Activated gamma-delta T cell treated with Interleukin-2 at 50 U/mL for 16 hours (primary cell): Measurements from ENCODE around the gene MAP3K8.
"Not testable (repeated sequence)": the region's sequence is repeated elsewhere in the genome, so short reads cannot be mapped to it uniquely, and the experiment has no call there.

Experiments used
- DNase-seq: peaks from one replicate; pipeline ENCODE4 v3.0.0-alpha.2; 2020

Gene MAP3K8

GRCh38 chr10:30423655-30424275 is 10.2 kb upstream of the MAP3K8 start:
- not testable (repeated sequence) for DNase-seq

DNA sequence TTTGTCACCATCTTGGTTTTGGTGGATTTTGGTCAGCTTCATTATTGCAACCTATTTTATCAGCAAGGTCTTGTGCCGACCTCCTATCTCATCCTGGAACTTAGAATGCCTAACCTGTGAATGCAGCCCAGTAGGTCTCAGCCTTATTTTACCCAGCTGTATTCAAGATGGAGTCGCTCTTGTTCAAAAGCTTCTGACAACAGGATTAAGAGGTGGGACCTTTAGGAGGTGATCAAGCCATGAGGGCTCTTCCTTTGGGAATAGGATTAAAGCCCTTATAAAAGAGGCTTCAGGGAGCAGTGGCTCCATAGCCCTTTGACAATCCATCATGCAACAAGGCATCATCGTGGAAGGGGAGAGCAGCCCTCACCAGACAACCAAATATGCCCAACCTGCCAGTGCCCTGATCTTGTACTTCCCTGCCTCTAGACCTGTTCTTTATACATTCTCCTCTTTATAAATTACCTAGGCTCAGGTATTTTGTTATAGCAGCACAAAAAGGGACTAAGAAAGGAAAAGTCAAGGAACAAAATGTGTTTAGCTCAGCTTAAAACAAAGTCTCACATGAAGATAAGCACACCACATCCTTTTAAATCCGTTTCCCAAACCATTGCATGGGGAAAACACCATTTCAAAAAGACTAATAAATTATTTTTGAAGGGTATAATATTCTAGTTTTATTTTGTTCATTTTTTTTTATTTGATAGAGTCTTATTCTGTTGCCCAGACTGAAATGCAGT is 8.5 kb upstream of the MAP3K8 start:
- DNase-seq, result no peak

DNA sequence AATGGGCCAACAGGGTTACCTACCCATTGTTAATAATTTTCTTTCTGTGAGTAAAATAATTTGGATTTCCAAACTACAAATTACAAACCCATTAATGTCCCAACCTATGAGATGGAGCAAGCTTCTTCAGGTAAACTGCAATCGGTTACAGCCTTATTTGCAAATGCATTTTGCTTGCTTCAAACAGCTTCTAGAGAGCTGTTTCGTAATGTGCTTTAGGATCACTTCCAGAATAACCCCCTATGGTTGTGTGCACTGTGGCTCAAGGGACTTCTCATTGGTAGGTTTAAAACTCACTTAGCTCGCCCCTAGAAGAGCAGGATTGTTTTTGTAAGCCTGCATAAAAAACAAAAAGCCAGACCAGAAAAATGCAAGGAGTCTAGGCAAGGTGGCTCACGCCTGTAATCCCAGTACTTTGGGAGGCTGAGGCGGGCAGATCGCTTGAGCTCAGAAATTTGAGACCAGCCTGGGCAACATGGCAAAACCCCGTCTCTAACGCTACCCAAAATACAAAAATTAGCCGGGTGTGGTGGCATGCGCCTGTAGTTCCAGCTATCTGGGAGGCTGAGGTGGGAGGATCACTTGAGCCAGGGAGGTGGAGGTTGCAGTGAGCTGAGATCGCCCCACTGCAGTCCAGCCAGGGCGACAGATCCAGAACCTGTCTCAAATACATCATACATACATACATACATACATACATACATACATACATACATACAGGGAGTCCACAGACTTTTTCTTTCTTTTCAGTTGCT is 3.3 kb upstream of the MAP3K8 start:
- DNase-seq, result no peak

GRCh38 chr10:30431435-30431911 is 2.5 kb upstream of the MAP3K8 start:
- DNase-seq, result no peak

DNA sequence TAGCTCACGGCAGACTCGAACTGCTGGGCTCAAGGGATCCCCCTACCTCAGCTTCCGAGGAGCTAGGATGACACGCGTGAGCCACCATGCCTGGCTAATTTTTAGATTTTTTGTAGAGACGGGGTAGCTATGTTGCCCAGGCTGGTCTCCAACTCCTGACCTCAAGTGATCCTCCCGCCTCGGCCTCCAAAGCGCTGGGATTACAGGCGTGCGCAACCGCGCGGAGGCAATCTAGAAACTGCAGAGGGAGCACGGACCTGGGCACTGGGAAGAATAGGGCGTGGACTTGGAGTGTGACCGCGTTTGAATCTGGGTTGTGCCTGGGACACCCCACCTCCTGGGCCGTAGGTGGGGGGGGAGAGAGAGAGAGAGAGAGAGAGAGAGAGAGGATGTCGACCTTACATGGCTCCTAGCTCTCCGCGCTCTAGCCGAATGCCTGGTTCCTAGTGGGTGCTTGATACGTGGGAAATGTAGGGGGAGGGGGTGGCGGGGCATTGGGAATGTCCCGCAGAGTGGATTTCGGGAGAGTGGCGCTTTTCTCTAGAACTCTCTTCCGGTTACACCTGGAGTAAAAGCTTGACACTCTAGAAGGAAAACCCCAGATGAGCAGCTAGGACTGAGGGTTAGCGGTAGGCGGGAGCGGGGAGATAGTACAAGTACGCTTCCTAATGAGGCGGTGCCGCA is 1.2 kb upstream of the MAP3K8 start:
- DNase-seq, result no peak

DNA sequence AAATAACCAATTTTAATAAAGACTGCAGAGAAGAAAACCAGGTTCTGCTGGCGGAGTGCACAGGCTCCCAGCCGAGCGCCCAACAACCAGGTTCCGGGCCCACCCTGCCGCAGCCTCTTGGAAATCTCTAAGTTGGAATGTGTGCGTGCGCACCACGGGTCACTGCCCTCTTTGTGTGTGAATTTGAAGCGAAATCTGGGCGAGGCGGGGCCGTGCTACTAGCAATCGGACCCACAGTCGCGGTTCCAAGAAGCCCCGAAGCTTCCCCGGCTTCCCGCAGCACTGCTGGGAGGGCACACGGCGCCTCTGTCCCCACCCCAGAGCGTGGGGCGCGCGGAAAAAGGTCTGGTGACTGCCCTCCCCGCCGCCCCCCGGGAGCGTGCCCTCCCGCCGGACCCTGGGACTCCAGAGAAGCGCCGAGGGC is 666 bp upstream of the MAP3K8 start:
- DNase-seq, result peak; percentile 25

DNA sequence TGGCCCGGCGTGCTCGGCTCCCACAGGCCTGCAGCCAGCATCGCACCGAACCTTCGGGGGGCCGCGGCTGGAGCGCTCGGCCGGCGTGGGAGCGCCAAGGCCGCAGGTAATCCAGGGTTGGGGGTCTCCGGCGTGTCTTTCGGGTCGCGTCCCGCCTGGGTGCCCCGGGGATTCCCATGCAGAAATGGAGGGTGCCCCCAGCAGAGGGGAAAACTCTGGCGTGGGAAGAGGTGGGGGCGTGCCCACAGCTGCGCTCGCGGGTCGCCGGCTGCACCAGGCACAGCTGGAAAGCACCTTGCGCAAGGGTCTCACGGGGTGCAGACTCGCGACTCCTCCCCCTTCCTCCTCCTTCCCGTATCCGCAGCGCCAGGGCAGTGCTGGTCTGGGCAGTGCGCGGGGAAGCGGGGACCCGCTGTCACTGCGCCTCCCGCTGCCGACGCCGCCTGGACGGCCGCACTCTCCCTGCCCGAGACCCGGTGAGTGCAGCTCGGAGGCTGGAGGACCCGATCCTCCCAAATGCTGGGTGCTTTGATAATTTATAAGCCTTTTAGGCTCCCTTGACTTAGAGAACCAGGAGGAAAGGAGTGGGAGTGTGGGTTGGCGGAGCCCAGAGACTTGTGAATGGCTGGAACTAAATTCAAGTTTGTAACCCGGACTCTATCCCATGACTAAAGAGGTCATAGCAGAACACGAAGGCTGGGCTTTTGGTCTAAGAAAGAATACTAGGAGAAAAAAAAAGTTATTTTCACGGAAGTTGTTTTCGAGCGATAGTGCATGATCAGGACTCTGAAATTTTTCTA is 489 bp downstream of the MAP3K8 start:
- peak; percentile 53 for DNase-seq

GRCh38 chr10:30435073-30435422 is 1.1 kb downstream of the MAP3K8 start:
- DNase-seq, result no peak

GRCh38 chr10:30435499-30436167 is 1.6 kb downstream of the MAP3K8 start:
- not testable (repeated sequence) for DNase-seq

- DNase-seq, result no peak
Observed at GRCh38 chr10:30436191-30436611, 2.2 kb downstream of the MAP3K8 start.

DNA sequence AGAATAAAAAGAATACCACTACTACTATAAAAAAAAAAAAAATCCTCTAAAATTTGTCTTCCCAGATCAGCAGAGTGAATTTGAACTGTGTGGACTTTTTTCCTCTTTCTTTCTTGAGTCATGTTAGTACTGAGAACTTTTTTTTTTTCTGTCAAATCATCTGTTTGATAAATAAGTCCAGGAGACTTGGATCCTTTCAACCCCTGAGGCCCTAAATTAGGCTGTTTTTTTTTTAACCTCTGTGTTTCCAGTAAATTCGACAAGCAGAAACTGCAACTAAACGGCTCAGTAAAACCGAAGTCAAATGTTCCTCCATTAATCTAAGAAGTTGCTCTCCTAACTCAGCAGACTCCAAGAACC is 2.7 kb downstream of the MAP3K8 start:
- DNase-seq, result no peak

DNA sequence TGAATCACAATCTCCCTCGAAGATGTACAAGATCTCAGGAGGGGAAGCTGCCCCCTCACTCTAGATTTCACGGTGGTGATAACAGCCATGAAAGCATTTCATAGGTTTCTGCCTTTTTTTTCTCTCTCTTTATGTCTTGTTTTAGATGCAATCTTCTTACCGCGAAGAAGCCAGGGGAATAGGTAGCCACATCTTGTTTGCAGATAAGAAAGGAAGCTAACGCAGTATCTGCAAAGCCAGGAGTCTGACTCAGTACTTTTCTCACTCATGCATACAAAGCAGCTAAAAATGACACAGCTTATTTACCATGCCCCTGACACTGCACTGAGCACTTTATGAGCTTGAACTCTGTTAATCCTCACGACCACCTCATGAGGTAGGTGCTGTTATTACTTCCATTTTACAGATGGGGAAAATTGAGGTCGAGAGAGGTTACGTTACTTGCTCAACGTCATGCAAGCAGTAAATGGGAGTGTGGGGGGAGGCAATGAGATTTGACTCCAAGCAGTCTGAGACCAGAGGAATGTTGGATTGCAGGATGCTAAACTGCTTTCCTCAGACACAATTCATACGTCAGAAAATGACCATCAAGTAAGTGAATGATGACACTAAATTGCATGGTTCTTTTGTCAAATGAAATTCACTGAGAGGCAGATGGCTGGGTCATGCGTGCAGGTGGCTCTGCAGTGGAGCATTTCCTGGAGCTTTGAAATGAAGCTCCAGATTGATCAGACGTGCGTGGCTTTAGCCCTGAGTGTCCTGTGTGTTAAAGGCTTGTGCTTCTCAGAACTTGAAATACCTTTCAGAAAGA is 3.3 kb downstream of the MAP3K8 start:
- peak; percentile 11 for DNase-seq

DNA sequence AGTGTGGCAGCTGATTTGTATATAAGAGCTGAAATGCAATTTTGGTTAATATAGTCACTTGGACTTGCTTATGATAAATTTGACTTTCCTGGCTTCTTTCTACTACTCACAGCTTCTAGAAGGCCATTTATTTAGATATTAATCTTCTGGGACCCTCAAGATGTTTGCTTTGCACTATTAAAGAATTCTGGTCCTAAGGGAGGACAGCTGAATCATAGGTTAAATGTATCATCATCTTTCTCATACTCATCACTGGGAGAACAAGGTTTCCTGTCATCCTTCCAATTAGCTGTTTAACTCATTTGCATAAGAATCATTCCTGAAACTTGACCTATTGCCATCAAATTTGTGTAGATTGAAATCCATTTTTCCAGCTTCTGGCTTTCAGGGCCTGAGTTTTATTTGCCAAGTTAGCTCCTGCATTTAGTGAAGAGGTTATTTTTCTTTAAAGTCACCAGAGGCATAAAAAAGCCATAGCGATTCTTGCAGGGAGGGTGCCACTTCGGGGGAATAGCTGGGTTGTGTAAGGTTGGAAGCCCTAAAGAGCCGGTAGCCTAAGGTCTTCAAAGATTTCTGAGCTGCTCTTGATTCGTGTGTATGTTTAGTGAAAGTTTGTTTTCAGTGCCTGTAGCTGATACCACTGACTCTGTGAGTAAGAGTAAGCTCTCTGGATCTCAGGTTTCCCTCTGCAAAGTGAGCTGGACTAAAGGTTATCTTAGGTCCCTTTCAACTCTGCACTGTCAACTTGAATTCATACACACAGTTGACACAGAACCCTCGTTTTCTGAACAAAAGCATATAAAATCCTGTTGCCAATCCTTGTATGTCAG is 4.3 kb downstream of the MAP3K8 start:
- no peak for DNase-seq

GRCh38 chr10:30439931-30440330 is 5.9 kb downstream of the MAP3K8 start:
- no peak for DNase-seq

- no peak for DNase-seq
Observed at GRCh38 chr10:30442019-30442606, 8.1 kb downstream of the MAP3K8 start.

GRCh38 chr10:30443049-30443448 is 9.1 kb downstream of the MAP3K8 start:
- DNase-seq, result no peak

DNA sequence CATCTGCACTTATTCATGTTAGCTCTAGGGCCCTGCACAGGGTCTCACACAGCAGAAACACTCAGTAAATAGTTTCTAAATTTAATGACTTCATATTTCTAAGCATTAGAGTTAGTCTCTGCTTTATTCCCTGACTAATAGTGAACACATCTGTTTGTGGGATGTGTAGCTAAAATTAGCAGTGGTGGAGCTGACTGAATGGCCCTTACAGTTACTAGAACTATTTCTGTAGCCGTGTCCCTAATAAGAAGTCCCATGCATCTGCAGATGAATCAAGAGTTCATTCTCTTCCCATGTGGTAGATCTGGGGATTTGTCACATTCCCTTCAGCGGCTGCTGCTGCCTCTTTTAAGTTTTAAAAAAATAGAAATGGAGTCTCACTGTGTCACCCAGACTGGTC is 11.7 kb downstream of the MAP3K8 start:
- DNase-seq, result no peak

DNA sequence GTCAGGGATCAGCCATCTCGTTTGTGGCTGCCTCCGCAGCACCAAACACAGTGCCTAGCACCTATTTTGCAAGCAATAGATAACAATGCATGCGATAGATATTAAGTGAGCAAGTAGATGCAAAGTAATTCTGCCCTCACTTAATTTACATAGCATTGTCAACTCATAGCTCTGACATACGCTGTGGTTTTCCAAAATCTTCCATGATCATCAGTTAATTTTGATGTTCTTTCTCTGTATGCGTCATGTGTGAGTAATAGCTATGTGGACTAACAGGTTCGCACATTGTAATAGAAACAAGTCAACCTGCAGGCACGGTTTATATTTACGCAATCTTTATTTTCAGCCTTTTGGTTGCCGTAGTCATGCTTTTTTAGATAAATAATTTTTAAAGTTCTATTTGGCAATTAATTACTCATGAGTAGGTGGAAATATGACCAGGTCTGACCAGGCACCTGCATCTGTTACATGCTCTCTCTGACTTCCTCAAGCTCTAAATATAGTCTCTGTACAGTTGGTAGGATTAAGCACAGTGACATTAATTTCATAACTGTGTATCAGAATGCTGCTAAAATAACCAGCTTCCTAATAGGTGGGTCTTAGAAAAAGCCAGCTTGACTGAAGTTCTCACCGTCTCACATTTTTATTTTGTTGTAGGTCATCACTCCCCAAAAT is 13.3 kb downstream of the MAP3K8 start:
- no peak for DNase-seq

DNA sequence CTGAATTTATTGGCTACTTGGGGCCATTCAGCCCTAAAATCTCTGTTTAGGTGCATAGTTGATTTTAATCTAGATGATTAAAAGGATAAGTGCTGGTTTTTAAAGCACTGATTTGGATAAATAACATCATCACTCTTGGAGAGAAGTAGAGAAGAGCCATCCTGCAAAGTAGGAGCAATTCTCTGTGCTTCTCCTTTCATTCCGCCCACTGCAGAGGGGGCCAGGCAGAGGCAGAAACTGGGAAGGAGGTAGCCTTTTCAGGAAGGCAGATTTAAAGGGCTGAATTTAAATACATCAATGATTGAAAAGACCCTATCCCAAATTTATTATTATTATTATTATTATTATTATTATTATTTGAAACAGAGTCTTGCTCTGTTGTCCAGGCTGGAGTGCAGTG is 14.1 kb downstream of the MAP3K8 start:
- DNase-seq, result no peak
